Epidermal melanocyte (primary cell): ENCODE results near the gene ZNF584.
A peak's percentile ranks its signal among the peaks of the same experiment; 100 is the strongest.
"Not testable (repeated sequence)": the region's sequence is repeated elsewhere in the genome, so short reads cannot be mapped to it uniquely, and the experiment has no call there.

Experiments used
- DNase-seq: peaks from one replicate; pipeline ENCODE4 v3.0.0; 2011; ENCODE audit warnings: low spot score; ENCODE audit not compliant: insufficient read length

ZNF584 gene

DNA sequence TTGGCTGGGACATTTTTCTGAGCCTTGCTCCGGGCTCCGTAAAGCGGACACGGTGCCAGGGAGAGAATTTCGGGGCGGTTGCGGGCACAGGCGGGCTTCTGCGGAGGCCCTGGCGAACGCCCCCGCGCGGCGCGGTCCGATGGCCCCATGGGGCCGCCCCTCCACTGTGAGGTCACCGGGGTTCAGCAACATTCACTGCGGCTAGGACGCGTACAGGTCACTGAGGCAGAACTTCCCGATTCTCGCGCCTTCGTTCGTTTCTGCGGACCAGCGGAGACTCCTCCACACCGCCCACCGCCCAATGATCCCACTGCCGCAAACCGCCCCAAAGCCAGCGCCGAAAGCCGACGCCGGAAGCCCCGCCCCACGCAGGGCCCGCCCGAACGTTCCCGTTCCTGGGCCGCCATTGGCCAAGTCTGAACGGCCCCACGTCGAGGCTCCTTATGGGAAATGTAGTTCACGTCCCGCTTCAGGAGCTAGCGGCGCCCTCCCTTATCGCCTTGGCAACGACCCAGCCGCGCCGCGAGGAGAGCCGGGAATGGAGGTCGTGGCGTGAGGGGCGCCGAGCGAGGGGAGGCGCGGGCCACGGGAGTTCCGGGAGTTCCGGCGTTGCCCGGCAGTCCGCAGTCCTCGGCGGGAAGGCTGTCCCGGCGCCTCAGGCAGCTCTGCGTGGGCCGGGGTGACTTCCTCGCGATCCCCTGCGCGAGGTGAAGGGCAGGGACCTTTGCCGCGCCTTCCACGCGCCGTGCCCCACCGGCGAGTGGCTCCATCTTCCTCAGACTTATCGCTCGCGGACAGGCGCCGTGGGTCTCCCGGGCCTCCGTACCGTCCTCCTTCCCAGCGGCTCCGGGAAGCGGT lies at the start of gene ZNF584:
Gene ZNF584, plus strand, starts transcription at position 498 of the 858 bp plus-strand sequence. CDS start 499 bp downstream, outside the sequence.
- peak; percentile 95 for DNase-seq

- no peak for DNase-seq
These were observed 46.6 kb upstream of the ZNF584 start for GRCh38 chr19:58361900-58362271.

GRCh38 chr19:58362272-58362994 lies 46.0 kb upstream of the ZNF584 start, which contains the start of gene ZNF497:
ZNF497 (minus strand) TSS chr19:58362751; CDS start chr19:58357635, 5,116 bp downstream.
- peak; percentile 100 for DNase-seq

DNA sequence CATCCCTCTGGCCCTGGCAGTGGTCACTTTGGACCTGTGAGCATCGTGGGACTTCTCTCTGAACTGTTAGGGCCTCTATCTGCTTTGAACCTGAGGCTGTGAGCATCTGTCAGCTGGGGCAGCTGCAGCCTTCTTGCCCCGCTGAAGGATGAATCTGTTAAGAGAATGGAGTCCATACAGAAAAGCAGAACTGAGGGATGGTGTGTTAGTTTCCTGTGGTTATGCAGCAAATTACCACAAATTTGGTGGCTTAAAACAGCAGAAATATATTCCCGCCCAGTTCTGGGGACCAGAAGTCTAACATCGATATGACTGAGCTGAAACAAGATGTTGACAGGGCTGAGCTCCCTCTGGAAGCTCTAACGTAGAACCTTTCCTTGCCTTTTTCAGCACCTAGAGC lies 44.3 kb upstream of the ZNF584 start:
- no peak for DNase-seq

DNA sequence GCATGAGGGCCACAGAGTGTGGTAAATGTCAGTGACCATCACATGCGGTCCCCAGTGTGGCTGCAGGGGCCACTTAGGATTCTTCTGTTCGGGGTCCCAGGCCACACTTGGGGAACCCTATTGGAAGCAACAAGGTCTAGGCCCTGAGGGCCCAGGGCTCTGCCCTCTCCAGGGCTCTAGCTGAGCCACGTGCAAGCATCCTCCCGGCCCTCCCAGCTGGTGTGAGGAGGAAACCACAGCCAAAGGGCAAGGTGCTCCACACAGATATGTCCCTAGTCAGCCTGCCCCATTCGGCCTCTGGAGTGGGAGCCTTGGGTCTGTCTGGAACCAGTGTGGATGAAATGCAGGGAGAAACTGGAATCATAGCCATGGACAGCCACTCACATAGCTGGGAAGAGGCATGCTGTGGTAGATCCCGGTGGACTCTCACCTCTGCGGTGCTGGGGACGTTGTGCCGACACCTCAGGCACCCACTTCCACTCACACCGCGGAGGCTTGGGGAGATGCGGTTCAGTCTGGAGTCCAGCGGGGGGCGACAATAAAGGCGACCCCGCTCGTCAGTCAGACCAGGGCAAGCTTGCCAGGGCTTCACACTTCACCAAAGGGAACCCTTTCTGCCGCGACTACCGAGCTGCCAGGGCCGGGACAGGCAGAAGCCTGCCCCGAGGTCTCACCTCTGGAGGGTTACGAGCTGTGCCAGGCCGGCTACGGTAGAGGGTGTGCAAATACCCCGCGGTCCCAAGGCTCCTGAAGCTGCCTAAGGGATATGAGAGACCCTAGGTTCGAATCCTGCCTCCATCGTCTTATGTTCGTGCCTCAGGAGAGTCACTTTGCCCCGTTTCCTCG lies 41.6 kb upstream of the ZNF584 start:
- DNase-seq: peak; percentile 13

DNA sequence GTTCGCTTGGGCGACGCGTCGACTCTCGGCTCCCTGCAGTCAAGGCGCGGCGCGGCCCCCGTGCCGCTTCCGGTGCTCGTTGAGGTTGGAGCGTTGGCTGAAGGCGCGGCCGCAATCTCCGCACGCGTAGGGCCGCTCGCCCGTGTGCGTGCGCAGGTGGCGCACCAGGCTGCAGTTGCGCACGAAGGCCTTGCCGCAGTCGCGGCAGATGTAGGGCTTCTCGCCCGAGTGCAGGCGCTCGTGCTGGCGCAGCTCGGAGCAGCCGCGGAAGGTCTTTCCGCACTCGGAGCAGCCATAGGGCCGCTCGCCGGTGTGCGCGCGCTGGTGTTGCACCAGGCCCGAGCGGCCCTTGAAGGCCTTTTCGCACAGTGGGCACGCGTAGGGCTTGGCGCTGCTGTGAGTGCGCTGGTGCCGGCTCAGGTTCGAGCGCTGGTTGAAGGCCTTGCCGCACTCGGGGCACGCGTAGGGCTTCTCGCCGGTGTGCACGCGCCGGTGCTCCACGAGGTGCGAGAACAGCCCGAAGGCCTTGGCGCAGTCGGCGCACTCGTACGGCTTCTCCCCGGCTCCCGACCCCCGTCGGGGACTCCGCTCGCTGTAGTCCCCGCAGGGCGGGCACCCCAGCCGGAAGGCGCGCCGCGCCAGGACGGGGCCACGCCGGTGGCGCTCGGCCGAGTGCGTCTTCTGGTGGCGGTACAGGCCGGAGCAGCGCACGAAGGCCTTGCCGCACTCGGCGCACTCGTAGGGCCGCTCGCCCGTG lies 40.6 kb upstream of the ZNF584 start:
- no peak for DNase-seq

DNA sequence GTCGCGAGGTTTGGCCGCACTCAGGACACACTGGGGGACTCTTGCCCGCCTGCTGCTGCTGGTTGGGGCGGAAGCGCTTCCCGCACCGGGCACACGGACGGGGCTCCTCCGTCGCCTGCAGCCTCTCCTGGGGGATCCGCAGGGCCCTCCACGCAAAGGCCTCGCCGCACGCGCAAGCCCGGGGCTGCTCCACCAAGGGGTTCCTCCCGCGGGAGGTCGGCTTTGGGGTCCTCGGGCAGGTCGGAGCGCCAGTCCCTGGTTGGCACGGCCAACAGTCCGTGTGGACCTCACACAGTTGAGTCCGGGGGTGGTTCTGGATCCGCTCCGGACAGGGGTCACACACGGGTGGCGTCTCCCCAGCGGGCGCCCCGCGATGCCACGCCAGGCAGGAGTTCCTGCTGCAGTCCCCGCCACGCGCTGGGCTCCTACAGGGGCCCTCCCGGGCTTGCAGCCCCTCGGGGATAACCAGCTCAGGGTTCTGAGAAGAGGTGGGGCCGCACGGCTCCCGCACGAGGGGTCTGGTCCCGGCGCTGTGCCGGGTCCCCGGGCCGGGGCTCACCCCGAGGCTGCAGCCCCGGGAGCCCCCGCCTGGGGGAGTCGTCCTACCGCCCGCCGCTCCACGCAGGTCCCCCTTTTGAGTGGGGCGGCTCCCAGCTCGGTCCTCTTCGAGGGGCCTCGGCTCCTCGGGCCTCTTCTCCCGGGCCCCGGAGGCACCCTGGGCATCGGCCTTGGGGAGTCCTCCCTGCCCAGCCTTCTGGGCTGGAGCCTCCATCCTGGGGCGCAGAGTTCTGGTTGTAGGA lies 39.7 kb upstream of the ZNF584 start:
- DNase-seq: no peak

- DNase-seq: no peak
These were observed 35.9 kb upstream of the ZNF584 start for GRCh38 chr19:58372311-58373133.

DNA sequence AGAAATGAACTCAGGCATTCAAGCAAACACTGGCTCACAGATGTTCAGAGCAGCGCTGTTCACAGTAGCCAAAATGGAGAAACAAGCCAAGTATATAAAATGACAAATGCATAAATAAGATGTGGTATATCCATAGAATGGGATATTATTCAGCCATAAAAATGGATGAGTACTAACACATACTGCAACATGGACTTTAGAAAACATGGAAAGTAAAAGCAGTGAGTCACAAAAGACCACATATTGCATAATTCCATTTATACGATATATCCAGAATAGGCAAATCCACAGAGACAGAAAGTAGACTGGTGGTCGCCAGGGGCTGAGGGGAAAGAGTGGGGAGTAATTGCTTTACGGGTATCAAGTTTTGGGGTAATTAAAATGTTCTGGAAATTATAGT lies 34.2 kb upstream of the ZNF584 start:
- DNase-seq: no peak

- not testable (repeated sequence) for DNase-seq
These were observed 31.7 kb upstream of the ZNF584 start for GRCh38 chr19:58376724-58377123.

DNA sequence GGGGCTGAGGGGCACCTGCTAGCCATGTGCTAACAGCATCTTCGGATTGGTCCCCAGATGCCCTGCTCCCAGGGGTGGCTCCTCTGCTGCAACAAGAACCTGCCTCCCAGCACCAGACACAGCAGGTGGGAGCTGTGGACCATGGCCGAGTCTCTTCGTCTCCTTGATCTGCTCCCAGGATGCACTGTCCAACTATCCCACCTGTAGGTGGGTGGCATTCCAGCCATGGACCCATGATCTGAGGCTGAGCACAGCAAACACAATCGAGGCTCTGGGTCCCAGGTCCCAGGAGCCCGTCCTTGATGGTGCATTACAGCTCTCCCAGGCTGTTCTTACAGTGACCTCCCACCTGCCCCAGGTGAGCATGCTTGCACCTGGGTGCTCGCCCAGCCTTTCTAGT lies 29.2 kb upstream of the ZNF584 start:
- no peak for DNase-seq

DNA sequence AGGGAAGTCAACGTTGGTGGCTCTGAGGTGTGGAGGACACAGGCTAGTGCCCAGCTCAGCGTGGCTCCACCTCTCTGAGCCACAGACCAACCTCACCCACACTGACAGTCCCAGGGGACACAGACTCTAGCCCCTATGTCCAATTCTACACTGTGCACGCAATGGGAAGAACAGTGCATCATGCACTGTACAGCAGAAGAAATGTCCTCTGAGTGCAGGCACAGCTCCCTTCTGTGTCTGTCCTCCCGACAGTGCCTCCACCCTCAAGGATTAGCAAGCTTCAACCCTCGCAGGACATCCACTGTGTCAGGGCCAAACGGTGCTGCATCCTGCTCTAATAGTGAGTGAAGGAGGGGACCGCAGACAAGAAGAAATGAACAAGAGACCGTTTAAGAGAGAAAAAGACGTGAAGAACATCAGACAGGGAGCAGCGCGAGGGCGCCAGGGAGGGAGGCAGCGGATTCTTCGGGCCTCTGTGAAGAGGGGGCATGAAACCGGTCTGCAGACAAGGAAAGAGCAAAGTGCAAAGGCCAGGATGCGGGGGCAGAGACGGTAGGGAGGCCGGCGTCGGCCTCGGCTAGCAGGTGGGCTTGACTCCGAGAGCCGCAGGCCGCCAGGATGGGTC lies 28.3 kb upstream of the ZNF584 start:
- DNase-seq: no peak

GRCh38 chr19:58380662-58381459 lies 27.6 kb upstream of the ZNF584 start, which contains the start of gene ZNF837:
ZNF837 (minus strand) TSS chr19:58381030; CDS start chr19:58369332, 11,698 bp downstream.
- peak; percentile 97 for DNase-seq

DNA sequence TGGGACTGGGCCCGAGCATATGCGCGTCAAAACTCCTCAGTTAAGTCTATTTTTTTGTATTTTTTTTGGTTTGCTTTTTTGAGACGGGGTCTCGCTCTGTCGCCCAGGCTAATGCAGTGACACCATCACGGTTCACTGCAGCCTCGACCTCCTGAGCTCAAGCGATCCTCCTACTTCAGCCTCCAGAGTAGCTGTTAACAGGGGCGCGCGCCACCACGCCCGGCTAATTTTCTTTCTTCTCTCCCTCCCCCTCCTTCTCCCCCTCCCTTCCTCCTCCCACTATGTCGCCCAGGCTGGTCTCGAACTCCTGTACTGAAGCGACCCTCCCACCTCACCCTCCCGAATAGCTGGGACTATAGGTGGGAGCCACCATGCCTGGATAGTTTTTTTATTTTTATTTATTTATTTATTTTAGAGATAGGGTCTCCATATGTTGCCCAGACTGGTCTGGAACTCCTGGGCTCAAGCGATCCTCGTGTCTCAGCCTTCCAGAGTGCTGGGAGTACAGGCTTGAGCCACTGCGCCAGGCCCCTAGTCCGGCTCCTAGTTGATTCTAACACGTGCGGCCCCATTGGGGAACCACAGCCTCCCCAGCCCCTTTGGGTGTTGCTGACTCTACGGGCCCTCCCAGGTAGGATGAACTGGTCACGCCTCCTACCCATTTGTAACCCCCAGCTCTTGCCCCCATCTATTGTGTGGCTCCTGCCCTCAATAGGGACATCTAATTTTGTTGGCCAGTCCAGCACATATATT lies 26.8 kb upstream of the ZNF584 start:
- no peak for DNase-seq

DNA sequence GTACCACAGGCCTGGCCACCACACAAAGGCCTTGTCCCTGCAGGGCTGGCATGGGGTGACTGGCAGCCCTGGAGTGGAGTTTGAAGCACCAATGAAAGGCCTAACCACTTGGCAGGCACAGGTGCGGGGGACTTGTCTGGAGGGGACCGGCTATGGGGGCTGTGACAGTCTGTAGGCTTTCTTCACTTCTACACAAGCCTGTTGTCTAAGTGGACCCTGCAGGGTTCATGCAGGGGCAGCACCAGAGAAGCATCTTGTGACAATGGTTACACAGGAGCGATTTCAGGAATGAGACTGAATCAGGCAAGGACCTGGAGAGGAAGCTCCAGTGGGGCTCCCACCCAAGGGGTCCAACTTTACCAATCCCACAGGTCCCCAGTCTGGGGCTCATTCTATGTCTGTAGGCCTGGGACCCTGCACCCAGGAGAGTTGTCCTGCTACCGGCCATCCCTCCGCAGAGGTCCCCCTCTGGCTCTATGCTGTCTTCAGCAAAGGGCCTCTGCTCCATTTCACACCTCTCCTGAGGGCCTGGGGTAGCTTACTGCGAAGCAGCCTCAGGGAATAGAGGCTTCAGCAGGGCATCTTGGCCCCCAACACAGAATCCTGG lies 25.3 kb upstream of the ZNF584 start:
- no peak for DNase-seq

- DNase-seq: no peak
These were observed 23.0 kb upstream of the ZNF584 start for GRCh38 chr19:58385313-58385890.
